Natural killer cell (primary cell): ENCODE measurements around the gene CD209. TPM values are rescaled to one million over a fixed set of nuclear protein-coding genes. Genes with fewer than 3 reads are reported as not detected.

ENCODE experiments used
- ATAC-seq, 3 donors: fragments of 150-1000 bp in 2 of 3; fragments of 200-7000 bp in 1 of 3; cut with Tn5 transposase; 1 replicate in 1 of 3; 2 replicates in 2 of 3; pipeline ENCODE4 v1.10.0; 2021; ENCODE audit warnings: mild to moderate bottlenecking in 2 of 3, moderate library complexity in 2 of 3
- DNase-seq, 2 donors: peaks; one replicate each; pipeline versions ENCODE4 v3.0.0 to v3.0.0-alpha.2; 2013 to 2021; ENCODE audit warnings: mixed read lengths in 1 of 2
- H3K27ac ChIP-seq: one replicate; pipeline ENCODE4 v1.5.1; 2013; ENCODE audit warnings: mild to moderate bottlenecking, low read length
- H3K27me3 ChIP-seq: one replicate; pipeline ENCODE4 v1.6.1; 2013; ENCODE audit warnings: low read length; ENCODE audit not compliant: control insufficient read depth, insufficient read depth
- H3K36me3 ChIP-seq: one replicate; pipeline ENCODE4 v1.6.1; 2013; ENCODE audit warnings: low read length; ENCODE audit not compliant: control insufficient read depth, insufficient read depth
- H3K4me1 ChIP-seq: one replicate; pipeline ENCODE4 v1.6.1; 2013; ENCODE audit warnings: low read length; ENCODE audit not compliant: control insufficient read depth, insufficient read depth
- H3K4me3 ChIP-seq: one replicate; pipeline ENCODE4 v1.5.1; 2013; ENCODE audit warnings: low read length
- H3K9me3 ChIP-seq: one replicate; pipeline ENCODE4 v1.6.1; 2013; ENCODE audit warnings: low read length; ENCODE audit not compliant: control insufficient read depth, insufficient read depth
- H3K27ac Mint-ChIP-seq, 2 donors: one replicate each; pipeline ENCODE4 v1.8.0; 2022; ENCODE audit warnings: mild to moderate bottlenecking in 2 of 2, mixed read lengths in 2 of 2, moderate library complexity in 1 of 2
- H3K27me3 Mint-ChIP-seq, 2 donors: one replicate each; pipeline ENCODE4 v1.8.0; 2022; ENCODE audit warnings: low read depth in 2 of 2, mixed read lengths in 2 of 2
- H3K36me3 Mint-ChIP-seq: one replicate; pipeline ENCODE4 v1.8.0; 2022; ENCODE audit warnings: mixed read lengths
- H3K4me1 Mint-ChIP-seq, 2 donors: one replicate each; pipeline ENCODE4 v1.8.0; 2022; ENCODE audit warnings: mixed read lengths in 2 of 2
- H3K4me3 Mint-ChIP-seq: one replicate; pipeline ENCODE4 v1.8.0; 2022; ENCODE audit warnings: mild to moderate bottlenecking, moderate library complexity, mixed read lengths
- H3K9me3 Mint-ChIP-seq, 2 donors: one replicate each; pipeline ENCODE4 v1.8.0; 2022; ENCODE audit warnings: mixed read lengths in 2 of 2
- WGBS: methylation state at CpG from one replicate; pipeline ENCODE4 v1.1.7; 2013; ENCODE audit warnings: missing lambda C conversion rate; ENCODE audit not compliant: insufficient coverage; 5-methylcytosine and 5-hydroxymethylcytosine counted together
- intact Hi-C: fragments of 100-400 bp; cut with micrococcal nuclease; formaldehyde crosslinking; loops from one replicate; pipeline ENCODE4 v1.14.2; 2022
- total RNA-seq, 4 donors: library from RNA; stranded (reverse); fragments of 120-200 nt in 1 of 4; gene quantifications; one replicate each; pipeline versions ENCODE4 v1.2.3 to v1.2.4, GENCODE V29; 2013 to 2022
- TF ChIP-seq, protein P1 (sequence below): fragments of 200-600 bp; IDR thresholded peaks from one replicate; pipeline ENCODE4 v1.8.0; 2022; ENCODE audit warnings: antibody characterized with exemption

The CD209 gene
- total RNA-seq, 3 donors from 2014 or later (not counting 1 experiment from before 2014, with no cell fraction given), result 0.10 TPM; not detected in 2

GRCh38 chr19:7704280-7705060, 42.9 kb downstream of the CD209 start:
- 93% methylated on average over 6 of the region's 6 CpGs for WGBS
- H3K27ac Mint-ChIP-seq, result no peak overlapping the region

DNA sequence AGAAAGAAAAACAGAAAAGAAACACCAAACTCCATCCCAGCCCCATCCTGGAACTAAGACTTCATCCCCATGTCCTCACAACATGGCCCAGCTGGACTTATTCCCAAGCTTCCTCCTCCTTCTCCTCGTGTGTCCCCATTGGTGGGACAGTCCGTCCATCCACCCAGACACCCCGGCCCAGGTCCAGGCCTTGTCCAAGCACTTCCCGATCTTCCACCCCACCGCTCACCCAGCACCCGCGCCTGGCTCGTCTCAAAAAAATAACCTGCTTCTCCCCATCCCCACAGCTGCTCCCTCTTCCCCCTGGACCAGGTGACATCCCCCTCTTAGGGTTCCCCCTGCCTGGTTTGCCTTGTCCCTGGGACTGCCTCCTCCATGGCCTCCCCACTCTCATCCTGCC, 44.0 kb downstream of the CD209 start:
- Mint-ChIP-seq H3K27me3 (peaks cover 13 to 20% of the 10 kb centered on the region in 2 donors), H3K9me3 (no peaks in the 10 kb centered on the region), H3K36me3 (no peaks in the 10 kb centered on the region), H3K4me3 (no peak overlapping the region), H3K27ac (peak overlapping the region in 1 of 2 donors; percentile 17), H3K4me1 (peaks cover 16 to 18% of the 10 kb centered on the region in 2 donors)
- ATAC-seq (no peak), DNase-seq (no peak)
- Histone ChIP-seq H3K4me1 (peaks cover 66% of the 10 kb centered on the region), H3K4me3 (no peak overlapping the region), H3K27ac (peak overlapping the region; percentile 47), H3K27me3 (no peaks in the 10 kb centered on the region), H3K9me3 (no peaks in the 10 kb centered on the region), H3K36me3 (no peaks in the 10 kb centered on the region)
- TF ChIP-seq, protein P1, sequence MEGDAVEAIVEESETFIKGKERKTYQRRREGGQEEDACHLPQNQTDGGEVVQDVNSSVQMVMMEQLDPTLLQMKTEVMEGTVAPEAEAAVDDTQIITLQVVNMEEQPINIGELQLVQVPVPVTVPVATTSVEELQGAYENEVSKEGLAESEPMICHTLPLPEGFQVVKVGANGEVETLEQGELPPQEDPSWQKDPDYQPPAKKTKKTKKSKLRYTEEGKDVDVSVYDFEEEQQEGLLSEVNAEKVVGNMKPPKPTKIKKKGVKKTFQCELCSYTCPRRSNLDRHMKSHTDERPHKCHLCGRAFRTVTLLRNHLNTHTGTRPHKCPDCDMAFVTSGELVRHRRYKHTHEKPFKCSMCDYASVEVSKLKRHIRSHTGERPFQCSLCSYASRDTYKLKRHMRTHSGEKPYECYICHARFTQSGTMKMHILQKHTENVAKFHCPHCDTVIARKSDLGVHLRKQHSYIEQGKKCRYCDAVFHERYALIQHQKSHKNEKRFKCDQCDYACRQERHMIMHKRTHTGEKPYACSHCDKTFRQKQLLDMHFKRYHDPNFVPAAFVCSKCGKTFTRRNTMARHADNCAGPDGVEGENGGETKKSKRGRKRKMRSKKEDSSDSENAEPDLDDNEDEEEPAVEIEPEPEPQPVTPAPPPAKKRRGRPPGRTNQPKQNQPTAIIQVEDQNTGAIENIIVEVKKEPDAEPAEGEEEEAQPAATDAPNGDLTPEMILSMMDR, result no peak
- intact Hi-C loops, result no loop called here
- WGBS, result 91% methylated on average over 8 of the region's 8 CpGs

More at GRCh38 chr19:7704280-7705060, 42.9 kb downstream of the CD209 start:
- no peak for ATAC-seq
- H3K4me1 Mint-ChIP-seq, result peaks cover 16 to 18% of the 10 kb centered on the region in 2 donors
- H3K27ac ChIP-seq, result peak overlapping the region; percentile 47
- peaks cover 8 to 12% of the 10 kb centered on the region in 2 donors for H3K27me3 Mint-ChIP-seq
- peaks cover 63% of the 10 kb centered on the region for H3K4me1 ChIP-seq
- H3K36me3 ChIP-seq, result no peaks in the 10 kb centered on the region
- H3K36me3 Mint-ChIP-seq, result no peaks in the 10 kb centered on the region
- H3K4me3 Mint-ChIP-seq, result no peak overlapping the region
- H3K4me3 ChIP-seq, result no peak overlapping the region
- TF ChIP-seq, protein P1, result no peak
- intact Hi-C loops, result no loop called here
- H3K27me3 ChIP-seq, result no peaks in the 10 kb centered on the region
- no peaks in the 10 kb centered on the region for H3K9me3 ChIP-seq
- no peaks in the 10 kb centered on the region for H3K9me3 Mint-ChIP-seq
- DNase-seq, result no peak

GRCh38 chr19:7701654-7702457, 45.5 kb downstream of the CD209 start, which contains the start of gene FCER2:
TSS of gene FCER2 (minus strand) at chr19:7702131. CDS start at chr19:7699760, 2,371 bp downstream.
- 63% methylated on average over 19 of the region's 20 CpGs for WGBS
- Histone ChIP-seq H3K27ac (peak within 1 kb of the TSS; percentile 86), H3K4me3 (peak within 1 kb of the TSS; percentile 38), H3K9me3 (no peaks in the 10 kb centered on the region), H3K4me1 (peaks cover 57% of the 10 kb centered on the region), H3K36me3 (no peaks in the 10 kb centered on the region), H3K27me3 (no peaks in the 10 kb centered on the region)
- no peak for DNase-seq
- Mint-ChIP-seq H3K36me3 (no peaks in the 10 kb centered on the region), H3K27me3 (peaks cover 13 to 22% of the 10 kb centered on the region in 2 donors), H3K4me3 (no peak within 1 kb of the TSS), H3K9me3 (no peaks in the 10 kb centered on the region), H3K27ac (no peak within 1 kb of the TSS), H3K4me1 (peaks cover 15 to 16% of the 10 kb centered on the region in 2 donors)
- TF ChIP-seq, protein P1, result no peak
- no peak for ATAC-seq
- intact Hi-C loops, result no loop called here
